ENCODE results near the gene NSF. TPM values are rescaled to one million over a fixed set of nuclear protein-coding genes. Genes with fewer than 3 reads are reported as not detected.
A peak's percentile ranks its signal among the peaks of the same experiment; 100 is the strongest.
"Not testable (repeated sequence)": the region's sequence is repeated elsewhere in the genome, so short reads cannot be mapped to it uniquely, and the experiment has no call there.

Gene NSF
- total and polyA plus RNA-seq, 5 donors: 8.9 to 34.3 (median 28.5) TPM

GRCh38 chr17:46792071-46792470, 201.6 kb downstream of the NSF start:
- H3K27me3 ChIP-seq (ENCODE audit: control insufficient read depth, insufficient read depth): no peaks in the 10 kb centered on the region
- H3K27ac ChIP-seq (ENCODE audit: low read length): no peak overlapping the region
- H3K9me3 ChIP-seq (ENCODE audit: control insufficient read depth, low read length): no peaks in the 10 kb centered on the region
- 83% methylated on average over 4 of the region's 4 CpGs for WGBS
- intact Hi-C loops (cut with DNase I): no loop called here
- ATAC-seq (no peak), DNase-seq (no peak)
- no peak overlapping the region for H3K4me3 ChIP-seq (ENCODE audit: low read length)
- no peaks in the 10 kb centered on the region for H3K4me1 ChIP-seq (ENCODE audit: control insufficient read depth, insufficient read depth, low read length)

GRCh38 chr17:46793023-46793422, 202.6 kb downstream of the NSF start:
- H3K27me3 ChIP-seq (ENCODE audit: control insufficient read depth, insufficient read depth); H3K4me1 ChIP-seq (ENCODE audit: control insufficient read depth, insufficient read depth, low read length); DNase-seq; H3K9me3 ChIP-seq (ENCODE audit: control insufficient read depth, low read length); H3K4me3 ChIP-seq (ENCODE audit: low read length); H3K27ac ChIP-seq (ENCODE audit: low read length); ATAC-seq; intact Hi-C loops (cut with DNase I): not testable (repeated sequence)
- WGBS: 88% methylated on average over 6 of the region's 6 CpGs

GRCh38 chr17:46793541-46793940, 203.1 kb downstream of the NSF start:
- peak in 1 of 3 donors; percentile 28 for DNase-seq
- H3K27me3 ChIP-seq (ENCODE audit: control insufficient read depth, insufficient read depth): no peaks in the 10 kb centered on the region
- H3K4me1 ChIP-seq (ENCODE audit: control insufficient read depth, insufficient read depth, low read length): no peaks in the 10 kb centered on the region
- H3K27ac ChIP-seq (ENCODE audit: low read length): no peak overlapping the region
- no peak for ATAC-seq
- intact Hi-C loops (cut with DNase I): no loop called here
- no peak overlapping the region for H3K4me3 ChIP-seq (ENCODE audit: low read length)
- 47% methylated on average over 5 of the region's 5 CpGs for WGBS
- no peaks in the 10 kb centered on the region for H3K9me3 ChIP-seq (ENCODE audit: control insufficient read depth, low read length)

GRCh38 chr17:46794318-46794717, 203.8 kb downstream of the NSF start:
- H3K4me1 ChIP-seq (ENCODE audit: control insufficient read depth, insufficient read depth, low read length): no peaks in the 10 kb centered on the region
- DNase-seq (no peak), ATAC-seq (no peak)
- no peak overlapping the region for H3K27ac ChIP-seq (ENCODE audit: low read length)
- no peaks in the 10 kb centered on the region for H3K9me3 ChIP-seq (ENCODE audit: control insufficient read depth, low read length)
- no peak overlapping the region for H3K4me3 ChIP-seq (ENCODE audit: low read length)
- 72% methylated on average over 5 of the region's 5 CpGs for WGBS
- intact Hi-C loops (cut with DNase I): no loop called here
- no peaks in the 10 kb centered on the region for H3K27me3 ChIP-seq (ENCODE audit: control insufficient read depth, insufficient read depth)

GRCh38 chr17:46795379-46795952, 205.0 kb downstream of the NSF start:
- H3K27ac ChIP-seq (ENCODE audit: low read length): no peak overlapping the region
- H3K4me3 ChIP-seq (ENCODE audit: low read length): no peak overlapping the region
- intact Hi-C loops (cut with DNase I): no loop called here
- no peaks in the 10 kb centered on the region for H3K9me3 ChIP-seq (ENCODE audit: control insufficient read depth, low read length)
- no peaks in the 10 kb centered on the region for H3K4me1 ChIP-seq (ENCODE audit: control insufficient read depth, insufficient read depth, low read length)
- DNase-seq: no peak
- 60% methylated on average over 15 of the region's 15 CpGs for WGBS
- ATAC-seq: no peak
- no peaks in the 10 kb centered on the region for H3K27me3 ChIP-seq (ENCODE audit: control insufficient read depth, insufficient read depth)

- intact Hi-C loops (cut with DNase I): no loop called here
- no peak for DNase-seq
- Histone ChIP-seq H3K27ac (ENCODE audit: low read length) (no peak overlapping the region), H3K27me3 (ENCODE audit: control insufficient read depth, insufficient read depth) (no peaks in the 10 kb centered on the region), H3K4me3 (ENCODE audit: low read length) (no peak overlapping the region), H3K9me3 (ENCODE audit: control insufficient read depth, low read length) (no peaks in the 10 kb centered on the region), H3K4me1 (ENCODE audit: control insufficient read depth, insufficient read depth, low read length) (no peaks in the 10 kb centered on the region)
- ATAC-seq: no peak
- WGBS: 52% methylated on average over 3 of the region's 3 CpGs
Observed at GRCh38 chr17:46796084-46796483, 205.6 kb downstream of the NSF start.

- intact Hi-C loops (cut with DNase I): no loop called here
- ATAC-seq (no peak), DNase-seq (peak in 1 of 3 donors; percentile 18)
- H3K27ac ChIP-seq (ENCODE audit: low read length): no peak overlapping the region
- WGBS: 69% methylated on average over 7 of the region's 7 CpGs
- no peak overlapping the region for H3K4me3 ChIP-seq (ENCODE audit: low read length)
- H3K27me3 ChIP-seq (ENCODE audit: control insufficient read depth, insufficient read depth): no peaks in the 10 kb centered on the region
- no peaks in the 10 kb centered on the region for H3K9me3 ChIP-seq (ENCODE audit: control insufficient read depth, low read length)
- H3K4me1 ChIP-seq (ENCODE audit: control insufficient read depth, insufficient read depth, low read length): no peaks in the 10 kb centered on the region
Observed at GRCh38 chr17:46796524-46796923, 206.1 kb downstream of the NSF start.

- 65% methylated on average over 8 of the region's 8 CpGs for WGBS
- Histone ChIP-seq H3K27ac (ENCODE audit: low read length) (no peak overlapping the region), H3K9me3 (ENCODE audit: control insufficient read depth, low read length) (no peaks in the 10 kb centered on the region), H3K4me3 (ENCODE audit: low read length) (no peak overlapping the region), H3K4me1 (ENCODE audit: control insufficient read depth, insufficient read depth, low read length) (no peaks in the 10 kb centered on the region), H3K27me3 (ENCODE audit: control insufficient read depth, insufficient read depth) (no peaks in the 10 kb centered on the region)
- ATAC-seq (no peak), DNase-seq (no peak)
- intact Hi-C loops (cut with DNase I): no loop called here
Observed at GRCh38 chr17:46796956-46797530, 206.6 kb downstream of the NSF start.

GRCh38 chr17:46800573-46800972, 210.1 kb downstream of the NSF start:
- intact Hi-C loops (cut with DNase I): no loop called here

GRCh38 chr17:46802800-46803199, 212.3 kb downstream of the NSF start:
- ATAC-seq (no peak), DNase-seq (no peak)
- no peak overlapping the region for H3K4me3 ChIP-seq (ENCODE audit: low read length)
- no peak overlapping the region for H3K27ac ChIP-seq (ENCODE audit: low read length)
- H3K27me3 ChIP-seq (ENCODE audit: control insufficient read depth, insufficient read depth): no peaks in the 10 kb centered on the region
- WGBS: 86% methylated on average over 7 of the region's 7 CpGs
- H3K4me1 ChIP-seq (ENCODE audit: control insufficient read depth, insufficient read depth, low read length): no peaks in the 10 kb centered on the region
- H3K9me3 ChIP-seq (ENCODE audit: control insufficient read depth, low read length): no peaks in the 10 kb centered on the region
- intact Hi-C loops (cut with DNase I): no loop called here

More at GRCh38 chr17:46800573-46800972, 210.1 kb downstream of the NSF start:
- H3K27ac ChIP-seq (ENCODE audit: low read length): no peak overlapping the region
- DNase-seq (no peak), ATAC-seq (no peak)
- no peak overlapping the region for H3K4me3 ChIP-seq (ENCODE audit: low read length)
- H3K27me3 ChIP-seq (ENCODE audit: control insufficient read depth, insufficient read depth): no peaks in the 10 kb centered on the region
- no peaks in the 10 kb centered on the region for H3K4me1 ChIP-seq (ENCODE audit: control insufficient read depth, insufficient read depth, low read length)
- no peaks in the 10 kb centered on the region for H3K9me3 ChIP-seq (ENCODE audit: control insufficient read depth, low read length)
- 97% methylated on average over 4 of the region's 4 CpGs for WGBS

GRCh38 chr17:46803544-46803943, 213.1 kb downstream of the NSF start:
- 87% methylated on average over 5 of the region's 5 CpGs for WGBS
- intact Hi-C loops (cut with DNase I): no loop called here
- Histone ChIP-seq H3K4me3 (ENCODE audit: low read length) (no peak overlapping the region), H3K27me3 (ENCODE audit: control insufficient read depth, insufficient read depth) (no peaks in the 10 kb centered on the region), H3K4me1 (ENCODE audit: control insufficient read depth, insufficient read depth, low read length) (no peaks in the 10 kb centered on the region), H3K27ac (ENCODE audit: low read length) (no peak overlapping the region), H3K9me3 (ENCODE audit: control insufficient read depth, low read length) (no peaks in the 10 kb centered on the region)
- ATAC-seq (no peak), DNase-seq (no peak)

- intact Hi-C loops (cut with DNase I): no loop called here
- no peak for ATAC-seq
- no peak overlapping the region for H3K27ac ChIP-seq (ENCODE audit: low read length)
Observed at GRCh38 chr17:46805771-46806170, 215.3 kb downstream of the NSF start.

More at GRCh38 chr17:46805771-46806170, 215.3 kb downstream of the NSF start:
- H3K27me3 ChIP-seq (ENCODE audit: control insufficient read depth, insufficient read depth): no peaks in the 10 kb centered on the region
- WGBS: 91% methylated on average over 6 of the region's 6 CpGs
- no peak for DNase-seq
- no peak overlapping the region for H3K4me3 ChIP-seq (ENCODE audit: low read length)
- H3K9me3 ChIP-seq (ENCODE audit: control insufficient read depth, low read length): no peaks in the 10 kb centered on the region
- no peaks in the 10 kb centered on the region for H3K4me1 ChIP-seq (ENCODE audit: control insufficient read depth, insufficient read depth, low read length)
